GM18868 (cell line): Measurements from ENCODE around the gene TAMALIN.

Experiments used
- ATAC-seq: cut with Tn5 transposase; IDR thresholded peaks from one replicate; pipeline ENCODE4 v1.9.1; 2021; ENCODE audit warnings: mild to moderate bottlenecking, moderate library complexity; ENCODE audit not compliant: unreplicated experiment

Gene TAMALIN

GRCh38 chr12:52035190-52035589 is 28.4 kb downstream of the TAMALIN start:
- ATAC-seq, result no peak

DNA sequence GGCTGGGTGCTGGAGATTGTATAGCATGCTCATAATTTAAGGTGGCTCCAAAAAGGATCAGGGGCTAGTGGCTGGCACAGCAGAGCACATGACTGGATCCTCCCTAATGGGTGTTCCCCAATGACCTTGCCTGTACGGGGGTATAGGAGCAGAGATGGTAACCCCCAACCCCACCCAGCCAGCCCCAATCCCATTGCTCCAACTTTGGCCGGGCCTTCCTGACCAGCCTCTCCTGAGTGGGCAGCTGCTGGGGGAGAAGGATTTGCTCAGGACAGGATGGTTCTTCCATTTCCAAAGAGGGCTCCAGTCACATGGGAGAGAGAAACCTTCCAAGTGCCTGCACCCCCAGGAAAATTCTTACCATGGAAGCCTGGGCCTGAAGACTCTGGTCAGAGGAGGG is 29.2 kb downstream of the TAMALIN start:
- ATAC-seq, result no peak

DNA sequence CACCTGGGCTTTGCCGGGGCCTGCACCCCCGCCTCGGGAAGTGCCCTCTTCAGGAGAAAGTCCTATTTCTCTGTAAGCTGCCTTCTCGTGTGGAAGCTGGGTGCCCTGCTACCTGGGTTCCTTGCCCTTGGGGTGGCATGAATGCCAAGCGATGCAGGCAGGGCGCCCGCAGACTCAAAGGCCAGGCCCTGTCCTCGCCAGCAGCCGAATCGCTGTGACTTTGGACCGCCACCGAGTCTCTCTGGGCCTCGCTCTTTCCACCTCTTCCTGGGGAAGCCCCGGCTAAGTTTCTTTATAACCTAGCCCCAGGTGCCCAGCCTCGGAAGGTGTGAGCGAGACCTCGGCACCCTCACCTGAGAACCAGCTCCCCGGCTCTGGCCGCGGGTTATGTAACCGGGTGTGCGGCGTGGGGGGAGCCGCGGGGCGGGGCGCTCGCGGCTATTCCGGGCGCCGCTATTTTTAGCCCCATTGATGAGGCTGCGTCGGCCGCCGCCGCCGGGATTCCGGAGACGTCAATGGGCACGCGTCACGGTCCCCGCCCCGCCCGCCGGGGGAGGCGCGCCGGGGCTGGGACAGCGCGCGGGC is 29.9 kb downstream of the TAMALIN start:
- ATAC-seq, result peak; percentile 46

DNA sequence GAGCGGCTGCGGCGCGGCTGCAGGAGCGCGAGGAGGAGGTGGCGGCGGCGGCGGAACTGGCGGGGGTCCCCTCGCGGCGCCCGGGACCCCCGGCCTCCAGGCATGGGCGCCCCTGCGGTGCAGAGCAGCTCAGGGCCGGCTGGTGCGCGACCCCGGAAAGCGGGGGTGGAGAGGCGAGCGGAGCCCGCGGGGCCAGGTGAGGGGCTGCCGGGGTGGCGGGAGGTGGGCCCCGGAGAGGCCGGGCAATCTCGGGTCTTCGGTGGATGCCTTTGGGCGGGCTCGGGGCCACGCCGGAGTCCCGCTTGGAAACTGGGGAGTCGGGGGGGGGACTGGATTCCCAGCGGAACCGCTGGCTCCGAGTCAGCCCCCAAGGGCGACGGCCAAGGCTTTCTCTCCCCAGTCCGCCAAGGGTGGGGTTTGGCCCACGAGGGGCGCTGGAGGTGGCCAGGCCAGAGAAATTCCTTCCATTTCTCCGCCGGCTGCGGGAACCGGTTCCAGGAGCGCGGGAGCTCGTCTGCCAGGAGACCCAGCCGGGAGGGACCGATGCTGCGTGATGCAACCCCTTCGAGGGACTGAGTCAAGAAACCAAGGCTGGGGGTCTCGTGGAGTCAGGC is 30.6 kb downstream of the TAMALIN start:
- ATAC-seq, result no peak

- ATAC-seq, result no peak
Observed at GRCh38 chr12:52038447-52038846, 31.7 kb downstream of the TAMALIN start.

GRCh38 chr12:52041035-52041434 is 34.3 kb downstream of the TAMALIN start:
- ATAC-seq, result no peak

GRCh38 chr12:52041695-52042123 is 35.0 kb downstream of the TAMALIN start:
- ATAC-seq, result peak; percentile 59

DNA sequence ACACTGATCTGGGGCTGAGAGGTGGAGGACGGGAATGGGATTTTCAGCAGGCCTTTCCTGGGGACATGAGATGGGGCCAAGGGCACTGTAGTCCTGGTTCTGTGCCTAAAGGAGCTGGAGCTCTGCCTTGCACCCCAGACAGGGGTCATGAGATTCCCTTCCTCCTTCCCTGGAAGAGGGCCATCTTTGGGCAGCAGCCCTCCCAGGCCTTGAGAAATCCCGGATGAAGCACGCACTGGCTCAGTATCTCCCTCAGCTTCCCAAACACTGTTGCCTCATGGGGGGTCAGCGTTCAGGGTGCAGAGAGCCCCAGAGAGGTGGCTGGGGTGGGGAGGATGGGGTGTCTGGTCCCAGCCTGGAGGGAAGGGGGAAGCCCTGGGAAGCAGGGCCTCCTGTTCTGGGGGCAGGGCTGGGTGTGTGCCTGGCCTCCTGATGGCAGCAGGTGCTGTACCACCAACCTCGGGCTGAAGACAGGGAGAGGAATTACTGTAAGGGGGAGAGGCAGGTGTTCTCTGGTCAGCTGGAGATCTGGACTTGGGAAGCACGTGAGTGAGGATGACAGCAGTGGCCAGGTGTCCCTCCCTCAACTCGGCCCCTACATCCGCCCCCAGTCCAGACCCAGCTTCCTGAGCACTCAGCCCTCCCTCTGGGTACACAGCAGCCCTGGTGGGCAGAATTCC is 36.1 kb downstream of the TAMALIN start:
- no peak for ATAC-seq

DNA sequence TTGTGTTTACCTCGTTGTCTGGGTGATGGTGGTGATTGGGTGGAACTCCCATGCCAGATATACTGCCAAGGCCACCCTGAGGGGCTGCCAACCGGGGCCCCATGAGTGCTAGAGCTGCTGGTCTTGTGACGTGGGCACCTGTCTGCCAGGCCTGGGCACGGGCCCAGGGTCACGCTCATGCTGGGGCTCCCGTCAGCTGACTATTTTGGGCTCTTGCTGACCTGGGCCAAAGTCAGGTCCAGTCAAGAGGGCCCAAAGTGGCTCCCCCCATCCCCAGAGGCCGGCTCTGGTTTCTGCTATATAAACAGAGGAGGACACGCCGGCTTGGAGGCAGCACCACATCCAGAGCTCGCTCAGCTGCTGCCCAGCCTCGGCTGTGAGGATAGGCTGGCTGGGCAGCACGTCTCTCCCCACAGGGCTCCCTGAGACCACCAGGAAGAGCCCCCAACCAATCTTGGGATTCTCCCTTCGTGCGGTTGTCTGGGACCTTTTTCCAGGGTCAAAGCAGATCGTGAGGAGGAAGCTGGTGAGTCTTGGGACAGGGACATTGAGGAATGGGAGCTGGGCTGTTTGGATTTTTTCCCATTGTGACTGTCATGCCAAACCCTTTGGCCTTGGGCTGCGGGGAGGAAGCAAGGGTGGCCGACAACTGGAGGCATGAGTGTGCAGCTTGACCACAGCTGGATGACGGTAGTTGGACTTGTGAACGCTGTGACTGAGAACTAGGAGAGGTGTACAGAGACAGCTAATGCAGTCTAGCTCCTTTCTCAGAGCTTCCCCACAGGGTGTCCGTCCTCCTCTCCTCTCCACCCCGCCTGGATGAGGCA is 36.9 kb downstream of the TAMALIN start:
- ATAC-seq, result no peak

- ATAC-seq, result no peak
Observed at GRCh38 chr12:52044292-52044983, 37.7 kb downstream of the TAMALIN start.

DNA sequence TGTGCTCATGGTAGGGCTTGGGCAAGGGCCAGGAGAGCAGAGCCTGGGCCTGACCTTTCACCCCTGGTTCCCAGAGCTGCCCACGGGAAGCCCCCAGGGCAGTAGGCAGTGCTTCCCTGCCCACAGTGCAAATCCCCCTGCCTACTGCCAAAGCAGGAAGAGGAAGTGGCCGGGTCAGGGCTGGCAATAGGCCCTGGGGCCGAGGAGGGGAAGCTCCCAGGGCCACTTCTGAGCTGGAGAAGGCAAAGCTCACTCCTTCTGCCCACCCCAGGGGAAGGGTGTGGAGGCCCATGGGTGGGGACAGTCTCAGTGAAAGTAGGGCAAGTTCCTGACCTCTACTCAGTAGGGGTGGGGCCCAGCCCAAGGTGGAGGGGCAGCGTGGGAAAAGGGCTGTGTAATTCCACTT is 39.1 kb downstream of the TAMALIN start:
- no peak for ATAC-seq

- no peak for ATAC-seq
Observed at GRCh38 chr12:52046859-52047258, 40.1 kb downstream of the TAMALIN start.

GRCh38 chr12:52049286-52049685 is 42.5 kb downstream of the TAMALIN start:
- ATAC-seq, result no peak

- ATAC-seq, result no peak
Observed at GRCh38 chr12:52049688-52050087, 42.9 kb downstream of the TAMALIN start.

DNA sequence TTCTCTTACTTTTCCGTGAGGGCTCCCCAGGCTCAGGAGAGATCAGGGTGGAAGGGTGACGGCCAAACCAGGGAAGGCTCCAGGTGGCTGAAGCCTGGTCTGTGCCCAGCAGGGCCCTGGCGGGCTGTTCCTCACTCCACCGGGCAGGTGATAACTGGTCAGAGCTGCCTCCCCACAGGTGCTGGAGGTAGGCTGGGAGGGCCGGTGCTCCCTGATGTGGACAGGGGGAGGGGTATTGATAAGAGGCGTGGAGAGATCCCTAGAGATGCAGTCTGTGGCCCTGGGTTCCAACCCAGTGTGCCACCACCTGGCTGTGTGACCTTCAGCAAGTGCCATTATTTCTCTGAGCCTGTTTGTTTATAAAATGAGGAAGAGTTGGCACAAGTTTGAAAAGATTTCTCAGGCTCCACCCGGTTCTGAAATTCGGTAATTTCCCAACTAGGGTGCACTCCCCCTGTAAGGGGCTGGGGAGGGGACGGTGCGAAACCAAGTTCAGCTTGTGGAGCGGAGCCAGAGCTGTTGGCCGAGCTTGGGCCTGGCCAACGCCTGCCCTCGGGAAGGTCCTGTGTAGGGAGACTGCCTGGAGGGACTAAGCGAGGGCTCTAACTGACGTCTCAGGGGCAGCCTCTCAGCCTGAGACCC is 43.5 kb downstream of the TAMALIN start:
- no peak for ATAC-seq

DNA sequence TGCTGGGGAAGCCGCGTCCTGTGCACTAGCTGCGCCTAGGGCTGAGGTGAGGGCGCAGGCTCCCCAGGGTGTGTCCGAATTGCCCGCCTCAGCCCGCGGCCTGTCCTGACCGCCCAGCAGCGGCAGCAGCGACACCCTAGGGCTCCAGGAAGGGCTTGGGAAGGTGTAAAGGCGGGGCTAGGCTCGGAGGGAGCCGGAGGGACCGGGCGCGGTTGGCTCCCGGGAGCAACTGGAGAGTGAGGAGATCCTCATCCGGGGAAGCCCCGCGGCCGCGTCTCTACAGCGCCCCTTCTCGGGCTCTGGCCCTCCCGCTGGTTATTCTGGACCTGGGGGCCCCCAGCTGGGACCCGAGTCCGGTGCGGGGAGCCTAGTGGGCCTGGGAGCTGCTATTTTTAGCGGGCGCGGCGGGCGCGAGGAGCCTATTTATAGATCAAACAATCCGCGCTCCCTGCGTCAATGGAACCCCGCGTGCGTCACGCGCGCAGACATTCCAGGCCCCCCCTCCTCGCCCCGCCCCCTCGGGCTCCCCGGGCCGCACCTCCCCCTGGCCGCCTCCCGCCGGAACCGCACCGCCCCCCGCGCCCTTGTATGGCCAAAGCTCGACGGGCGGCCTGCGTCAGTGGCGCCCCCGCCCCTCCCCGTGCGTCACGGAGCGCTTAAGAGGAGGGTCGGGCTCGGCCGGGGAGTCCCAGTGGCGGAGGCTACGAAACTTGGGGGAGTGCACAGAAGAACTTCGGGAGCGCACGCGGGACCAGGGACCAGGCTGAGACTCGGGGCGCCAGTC is 44.2 kb downstream of the TAMALIN start, which contains the start of gene NR4A1:
Gene NR4A1 (plus strand): TSS at position 685 of the 784 bp plus-strand sequence. CDS start 2,887 bp downstream, outside the sequence.
- peak; percentile 86 for ATAC-seq

DNA sequence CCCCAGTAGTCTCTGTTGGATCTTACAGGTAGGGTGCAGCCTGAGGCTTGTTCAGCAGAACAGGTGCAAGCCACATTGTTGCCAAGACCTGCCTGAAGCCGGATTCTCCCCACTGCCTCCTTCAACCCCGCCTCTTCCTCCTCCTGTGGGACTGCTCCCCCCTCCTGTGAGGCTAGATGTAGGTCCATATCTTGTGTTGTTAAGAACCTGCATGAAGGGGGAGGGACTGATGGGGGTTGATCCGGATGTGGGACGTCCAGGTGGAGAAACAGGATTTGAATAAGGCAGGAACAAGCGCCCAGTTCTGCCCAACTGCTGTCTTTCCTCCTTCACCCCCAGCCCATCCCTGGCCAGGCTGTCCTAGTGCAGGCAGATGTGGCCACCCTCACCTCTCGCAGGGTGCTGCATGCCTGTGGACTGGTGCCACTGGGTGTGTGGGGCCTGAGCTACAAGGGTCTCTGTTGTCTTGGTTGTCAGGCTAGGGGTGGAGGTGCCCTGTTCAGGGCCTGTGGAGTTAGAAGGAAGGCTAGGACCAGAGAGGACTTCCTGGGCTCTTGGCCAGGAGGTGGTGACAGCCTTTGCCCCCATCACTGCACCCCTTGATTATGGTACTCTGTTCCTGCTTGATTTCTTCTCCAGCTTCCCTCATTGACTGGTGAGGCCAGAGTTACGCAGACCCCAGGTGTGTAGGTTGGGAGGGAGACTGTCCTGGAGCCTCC is 45.9 kb downstream of the TAMALIN start:
- no peak for ATAC-seq

DNA sequence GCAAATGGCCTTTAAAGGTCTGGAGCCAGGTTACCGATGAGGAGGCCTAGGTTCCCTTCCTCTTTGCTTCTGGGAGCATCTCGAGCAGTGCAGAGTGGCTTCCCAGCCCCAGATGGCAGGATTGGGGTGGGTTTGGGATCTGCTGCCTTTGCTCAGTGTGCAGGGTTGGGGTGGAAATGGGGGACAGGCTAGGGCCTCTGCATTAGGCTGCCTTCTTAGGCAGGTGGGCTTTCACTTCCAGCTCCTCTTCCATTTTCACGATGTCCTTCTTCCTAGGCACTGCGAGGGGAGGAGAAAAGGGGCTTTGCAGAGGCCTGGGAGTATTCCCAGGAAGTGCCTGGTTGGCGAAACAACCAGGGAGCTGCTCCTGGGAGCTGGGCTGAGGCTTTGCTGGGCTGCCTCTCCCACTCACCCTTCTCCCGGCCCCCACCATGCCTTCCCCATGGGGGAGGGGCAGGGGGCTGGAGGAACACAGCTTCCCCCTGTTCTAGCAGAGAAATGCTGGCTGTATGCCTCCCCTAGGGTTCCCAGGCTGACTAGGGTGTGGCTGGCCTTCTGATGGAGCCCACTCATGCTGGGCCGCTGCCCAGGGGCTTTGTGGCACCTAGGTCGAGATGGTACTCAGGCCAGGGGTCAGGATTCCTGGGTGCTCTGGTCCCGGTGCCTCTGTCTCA is 46.9 kb downstream of the TAMALIN start:
- no peak for ATAC-seq
